ENCODE data around the gene RAPGEF1. TPM values are rescaled to one million over a fixed set of nuclear protein-coding genes. Genes with fewer than 3 reads are reported as not detected.

RAPGEF1 gene
- total and polyA plus RNA-seq, 11 donors, result 50.6 to 161 (median 115) TPM

GRCh38 chr9:131635285-131635684 is 104.6 kb downstream of the RAPGEF1 start:
- DNase-seq, result peak; percentile 79 to 90 (median 84)
- peaks cover 0 to 57% (median 21%) of the 10 kb centered on the region in 12 donors for H3K4me1 ChIP-seq
- intact Hi-C loops (cut with DNase I), result no loop called here
- 19 to 27% (median 21%) methylated on average over 6 of the region's 6 CpGs for WGBS, 4 donors
- H3K4me3 ChIP-seq, result no peak overlapping the region
- no peaks in the 10 kb centered on the region for H3K27me3 ChIP-seq
- H3K27ac ChIP-seq, result peak overlapping the region; percentile 47 to 89 (median 64)
- ATAC-seq, result peak; percentile 93 to 99 (median 96)
- no peaks in the 10 kb centered on the region for H3K9me3 ChIP-seq
- TF ChIP-seq CTCF (IDR thresholded peaks at IDR 0.05) (peak in 3 of 12 donors; percentile 9 to 27 (median 17)), POLR2A (IDR thresholded peaks at IDR 0.05) (peak in 1 of 2 donors; percentile 42)
- peaks cover 0 to 90% (median 63%) of the 10 kb centered on the region in 9 donors for H3K36me3 ChIP-seq

GRCh38 chr9:131633491-131634031 is 106.3 kb downstream of the RAPGEF1 start:
- H3K36me3 ChIP-seq, result peaks cover 0 to 91% (median 64%) of the 10 kb centered on the region in 9 donors
- ATAC-seq, result no peak
- H3K4me3 ChIP-seq, result no peak overlapping the region
- no peaks in the 10 kb centered on the region for H3K9me3 ChIP-seq
- TF ChIP-seq POLR2A (IDR thresholded peaks at IDR 0.05), result no peak
- TF ChIP-seq CTCF (IDR thresholded peaks at IDR 0.05), result no peak
- peaks cover 0 to 63% (median 21%) of the 10 kb centered on the region in 12 donors for H3K4me1 ChIP-seq
- peak overlapping the region in 4 of 12 donors; percentile 2 to 81 (median 26) for H3K27ac ChIP-seq
- DNase-seq, result no peak
- intact Hi-C loops (cut with DNase I), result no loop called here
- WGBS, 4 donors, result 69 to 85% (median 83%) methylated on average over 9 of the region's 9 CpGs
- H3K27me3 ChIP-seq, result no peaks in the 10 kb centered on the region

- DNase-seq (peak in 1 of 5 donors; percentile 18), ATAC-seq (no peak)
- Histone ChIP-seq H3K4me1 (peaks cover 0 to 71% (median 24%) of the 10 kb centered on the region in 12 donors), H3K36me3 (peaks cover 0 to 89% (median 68%) of the 10 kb centered on the region in 9 donors), H3K27ac (peak overlapping the region in 2 of 12 donors; percentile 37 to 91), H3K4me3 (no peak overlapping the region), H3K9me3 (no peaks in the 10 kb centered on the region), H3K27me3 (no peaks in the 10 kb centered on the region)
- 76 to 79% (median 77%) methylated on average over 13 of the region's 13 CpGs for WGBS, 4 donors
- no peak for TF ChIP-seq POLR2A (IDR thresholded peaks at IDR 0.05)
- no peak for TF ChIP-seq CTCF (IDR thresholded peaks at IDR 0.05)
- intact Hi-C loops (cut with DNase I), result no loop called here
Observed at GRCh38 chr9:131631306-131631705, 108.6 kb downstream of the RAPGEF1 start.

GRCh38 chr9:131630205-131630831 is 109.6 kb downstream of the RAPGEF1 start:
- WGBS, 4 donors, result 78 to 92% (median 82%) methylated on average over 7 to 15 of the region's 15 CpGs
- ATAC-seq (peak in 2 of 4 donors; percentile 2 to 5), DNase-seq (no peak)
- H3K4me1 ChIP-seq, result peaks cover 2 to 70% (median 29%) of the 10 kb centered on the region in 12 donors
- H3K27me3 ChIP-seq, result no peaks in the 10 kb centered on the region
- no peaks in the 10 kb centered on the region for H3K9me3 ChIP-seq
- H3K36me3 ChIP-seq, result peaks cover 0 to 89% (median 73%) of the 10 kb centered on the region in 9 donors
- no peak for TF ChIP-seq CTCF (IDR thresholded peaks at IDR 0.05)
- TF ChIP-seq POLR2A (IDR thresholded peaks at IDR 0.05), result no peak
- no peak overlapping the region for H3K4me3 ChIP-seq
- intact Hi-C loops (cut with DNase I), result no loop called here
- H3K27ac ChIP-seq, result peak overlapping the region in 4 of 12 donors; percentile 7 to 91 (median 23)
